Kidney capillary endothelial cell (primary cell): ENCODE measurements around the gene ACSF2.
"Not testable (repeated sequence)": the region's sequence is repeated elsewhere in the genome, so short reads cannot be mapped to it uniquely, and the experiment has no call there.

Experiments used
- DNase-seq: peaks from one replicate; pipeline ENCODE4 v3.0.0-alpha.2; 2018; ENCODE audit warnings: low spot score

ACSF2 gene

GRCh38 chr17:50464736-50465135 is 38.7 kb downstream of the ACSF2 start:
- DNase-seq, result no peak

DNA sequence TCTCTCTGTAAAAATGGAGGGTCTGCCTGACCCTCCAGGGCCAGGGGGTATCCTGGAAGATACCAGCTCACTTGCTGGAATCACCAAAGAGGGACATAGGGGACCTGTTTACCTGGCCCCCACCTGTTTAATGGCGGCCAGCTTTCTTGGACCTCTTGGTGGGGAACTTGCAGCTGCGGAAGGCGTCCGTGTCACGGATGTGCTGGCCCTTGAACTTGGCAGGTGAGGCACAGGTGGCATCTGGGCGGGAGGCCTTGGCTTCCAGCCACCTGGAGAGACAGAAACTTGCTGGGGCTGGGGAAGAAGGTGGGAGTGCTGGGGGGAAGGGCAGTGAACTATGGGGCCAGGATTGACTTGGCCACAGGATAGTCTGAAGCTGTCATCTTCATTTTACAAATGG is 39.2 kb downstream of the ACSF2 start:
- no peak for DNase-seq

DNA sequence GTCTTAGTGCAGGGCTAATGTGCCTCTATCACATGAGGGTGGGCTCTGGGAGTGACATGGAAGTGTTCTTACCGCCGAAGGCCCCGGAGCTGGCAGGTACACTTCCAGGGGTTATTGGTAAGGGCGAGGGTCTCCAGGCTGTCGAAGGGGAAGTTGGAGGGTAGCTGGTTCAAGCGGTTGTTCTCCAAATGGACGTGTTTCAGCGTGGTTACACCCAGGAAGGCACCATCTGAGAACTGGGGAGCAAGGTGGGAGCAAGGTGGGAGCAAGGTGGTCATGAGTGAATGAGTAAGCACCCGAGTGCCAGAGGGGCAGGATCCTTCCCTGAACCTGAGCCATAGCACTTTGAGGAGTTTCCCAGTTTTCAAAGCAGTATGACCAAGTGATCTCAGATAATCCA is 39.6 kb downstream of the ACSF2 start:
- DNase-seq, result no peak

DNA sequence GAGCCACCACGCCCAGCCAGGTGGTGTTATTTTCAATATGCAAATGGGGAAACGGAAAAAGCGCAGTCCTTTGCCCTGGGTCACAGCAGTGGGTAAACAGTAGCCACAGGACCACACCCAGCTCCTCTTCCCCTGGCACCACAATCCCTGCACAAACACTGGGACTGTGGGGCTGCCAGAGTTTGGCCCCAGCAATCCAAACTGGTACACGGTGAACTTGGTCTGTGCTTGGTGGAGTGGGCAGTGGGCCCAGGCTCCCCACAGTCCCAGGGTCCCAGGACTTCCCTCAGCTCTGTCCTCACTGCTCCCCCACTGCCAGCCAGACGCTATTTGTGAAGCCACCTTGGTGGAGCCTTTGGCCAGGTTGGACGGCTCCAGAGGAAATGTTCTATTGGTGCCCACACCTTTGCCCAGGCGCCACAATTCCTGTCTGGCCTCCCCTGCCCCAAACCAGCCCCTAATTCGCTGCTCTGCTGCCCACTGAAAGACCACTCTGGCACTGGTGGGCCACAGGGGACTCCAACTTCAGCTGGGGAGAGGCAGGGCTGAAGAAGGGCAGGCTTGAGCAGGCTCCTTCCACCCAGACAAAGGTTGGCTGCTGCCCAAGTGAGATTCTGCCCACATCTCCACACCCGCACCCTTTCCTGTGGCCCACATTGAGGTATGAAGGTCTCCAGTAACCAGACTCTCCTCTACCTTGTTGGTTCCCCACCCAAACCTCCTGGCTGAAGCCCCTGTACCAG is 40.5 kb downstream of the ACSF2 start:
- DNase-seq, result no peak

GRCh38 chr17:50467114-50467854 is 41.3 kb downstream of the ACSF2 start:
- DNase-seq, result no peak

- no peak for DNase-seq
Measured at GRCh38 chr17:50467855-50468303, 41.9 kb downstream of the ACSF2 start.

- no peak for DNase-seq
Measured at GRCh38 chr17:50468304-50469207, 42.5 kb downstream of the ACSF2 start, which contains the start of gene CHAD. Gene CHAD (minus strand): TSS chr17:50468880. CDS start chr17:50468813, 67 bp downstream.

- DNase-seq, result no peak
Measured at GRCh38 chr17:50469208-50469605, 43.2 kb downstream of the ACSF2 start.

- no peak for DNase-seq
Measured at GRCh38 chr17:50469671-50470305, 43.8 kb downstream of the ACSF2 start.

DNA sequence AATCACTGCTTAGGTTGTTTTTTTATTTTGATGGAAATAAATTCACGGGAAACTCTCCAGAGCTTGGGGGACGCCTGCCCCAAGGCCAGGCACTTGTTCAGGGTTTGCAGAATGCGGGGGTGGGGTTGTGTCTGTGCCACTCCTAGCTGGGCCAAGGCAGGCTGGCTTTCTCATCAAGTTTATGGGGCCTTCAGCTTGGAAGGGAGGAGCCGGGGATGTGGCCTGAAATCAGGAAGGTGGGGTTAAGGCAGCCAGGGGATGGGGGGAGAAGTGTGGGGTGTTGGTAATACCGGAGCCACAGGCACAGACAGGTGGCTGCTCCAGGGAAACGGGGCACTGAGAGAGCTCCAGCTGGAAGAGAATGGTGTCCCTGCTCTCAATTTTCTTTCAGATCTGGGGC is 44.4 kb downstream of the ACSF2 start:
- DNase-seq, result no peak

DNA sequence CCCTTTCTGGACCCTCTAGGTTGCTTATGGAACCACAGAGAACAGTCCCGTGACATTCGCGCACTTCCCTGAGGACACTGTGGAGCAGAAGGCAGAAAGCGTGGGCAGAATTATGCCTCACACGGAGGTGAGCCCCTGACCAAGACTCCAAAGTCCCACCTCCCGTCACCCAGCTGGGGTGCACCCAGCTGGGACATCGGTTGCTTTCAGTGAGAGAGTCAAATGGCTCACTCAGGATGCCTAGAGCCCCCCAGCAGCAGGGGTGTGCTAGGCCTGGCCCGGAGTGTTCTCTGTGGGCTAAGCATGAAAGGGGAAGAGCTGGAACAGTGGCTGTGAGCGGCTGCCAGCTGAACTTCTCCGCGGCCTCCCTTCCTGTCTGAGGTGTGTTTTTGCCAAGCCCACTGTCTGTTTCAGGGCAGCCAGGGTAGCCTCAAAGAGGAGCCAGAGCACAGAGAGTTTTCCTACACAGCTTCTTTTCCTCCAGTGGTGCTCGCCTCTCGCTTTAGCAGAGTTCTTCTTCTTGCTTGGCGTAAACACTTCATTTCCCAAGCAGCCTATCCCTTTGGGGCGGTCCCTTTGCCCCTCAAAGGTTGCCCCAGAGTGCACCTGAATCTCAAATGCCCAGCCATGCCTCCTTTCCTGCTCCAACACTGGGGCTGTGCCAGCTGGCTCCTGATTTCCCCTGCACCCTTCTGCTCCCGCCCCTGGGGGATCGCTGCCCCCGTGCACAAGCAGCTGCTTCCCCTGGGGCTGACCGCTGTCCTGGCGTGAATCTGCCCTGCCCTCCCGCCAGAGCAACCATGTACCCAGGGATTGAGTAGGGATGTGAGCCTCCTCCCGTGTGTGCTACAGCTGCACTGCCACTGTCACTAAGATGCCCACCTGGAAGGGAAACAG is 45.2 kb downstream of the ACSF2 start:
- DNase-seq, result no peak

DNA sequence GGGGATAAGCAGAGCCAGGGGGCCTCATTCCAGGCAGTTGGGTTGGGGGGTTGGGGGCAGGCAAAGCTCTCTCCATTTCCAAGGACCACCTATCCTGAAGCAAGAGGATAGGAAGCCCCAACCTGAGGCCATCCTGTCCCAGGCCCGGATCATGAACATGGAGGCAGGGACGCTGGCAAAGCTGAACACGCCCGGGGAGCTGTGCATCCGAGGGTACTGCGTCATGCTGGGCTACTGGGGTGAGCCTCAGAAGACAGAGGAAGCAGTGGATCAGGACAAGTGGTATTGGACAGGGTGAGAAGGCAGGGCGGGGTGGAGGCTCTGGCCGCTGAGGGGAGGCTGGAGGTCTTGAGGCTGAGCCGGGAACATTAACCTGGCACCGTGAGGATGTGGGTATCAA is 46.3 kb downstream of the ACSF2 start:
- DNase-seq, result no peak

DNA sequence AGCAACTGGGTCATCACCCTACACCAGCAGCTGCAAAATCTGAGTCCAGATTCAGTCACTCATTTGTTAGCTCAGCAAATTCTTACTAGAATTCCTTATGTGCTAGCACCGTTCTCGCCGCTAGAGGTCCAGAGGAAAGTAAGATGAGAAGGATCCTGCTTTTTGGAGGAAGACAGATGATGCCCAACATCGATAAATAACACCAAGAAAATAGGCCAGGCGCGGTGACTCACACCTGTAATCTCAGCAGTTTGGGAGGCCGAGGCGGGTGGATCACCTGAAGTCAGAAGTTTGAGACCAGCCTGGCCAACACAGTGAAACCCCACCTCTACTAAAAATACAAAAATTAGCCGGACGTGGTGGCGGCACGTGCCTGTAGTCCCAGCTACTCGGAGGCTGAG is 46.7 kb downstream of the ACSF2 start:
- DNase-seq, result not testable (repeated sequence)

GRCh38 chr17:50473901-50474300 is 47.9 kb downstream of the ACSF2 start:
- DNase-seq, result no peak

DNA sequence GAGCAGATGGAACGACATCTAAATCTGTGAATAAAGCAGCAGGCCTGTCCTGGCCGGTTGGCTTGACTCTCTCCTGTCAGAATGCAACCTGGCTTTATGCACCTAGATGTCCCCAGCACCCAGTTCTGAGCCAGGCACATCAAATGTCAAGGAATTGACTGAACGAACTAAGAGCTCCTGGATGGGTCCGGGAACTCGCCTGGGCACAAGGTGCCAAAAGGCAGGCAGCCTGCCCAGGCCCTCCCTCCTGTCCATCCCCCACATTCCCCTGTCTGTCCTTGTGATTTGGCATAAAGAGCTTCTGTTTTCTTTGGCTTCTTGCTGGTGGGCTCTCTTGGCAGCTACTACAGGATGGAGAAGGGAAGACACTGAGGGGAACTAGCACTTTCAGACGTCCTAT is 48.5 kb downstream of the ACSF2 start:
- no peak for DNase-seq

DNA sequence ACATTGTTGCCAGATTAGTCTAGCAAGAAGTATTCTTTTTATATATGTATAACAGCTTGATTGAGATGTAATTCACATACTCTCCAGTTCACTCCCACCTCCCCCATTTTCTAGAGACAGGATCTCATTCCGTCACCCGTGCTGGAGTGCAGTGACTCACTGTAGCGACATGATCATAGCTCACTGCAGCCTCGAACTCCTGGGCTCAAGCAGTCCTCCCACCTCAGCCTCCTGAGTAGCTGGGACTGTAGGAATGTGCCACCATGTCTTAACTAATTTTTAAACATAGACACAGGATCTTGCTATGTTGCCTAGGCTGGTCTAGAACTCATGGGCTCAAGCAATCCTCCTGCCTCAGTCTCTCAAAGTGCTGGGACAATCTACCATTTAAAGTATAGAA is 49.3 kb downstream of the ACSF2 start:
- DNase-seq, result no peak

GRCh38 chr17:50475775-50476544 is 49.9 kb downstream of the ACSF2 start:
- not testable (repeated sequence) for DNase-seq

- DNase-seq, result no peak
Measured at GRCh38 chr17:50476545-50477315, 50.7 kb downstream of the ACSF2 start.

- DNase-seq, result no peak
Measured at GRCh38 chr17:50477976-50478375, 52.0 kb downstream of the ACSF2 start.
